Liver (tissue), 9 donors: ENCODE results near the gene PTPN6. TPM values are rescaled to one million over a fixed set of nuclear protein-coding genes. Genes with fewer than 3 reads are reported as not detected.

Experiments used
- DNase-seq: peaks from one replicate; pipeline ENCODE4 v3.0.0-alpha.2; 2017; ENCODE audit warnings: low spot score
- H3K27ac ChIP-seq, 2 donors: one replicate each; pipeline ENCODE4 v1.7.0; 2013; ENCODE audit warnings: inconsistent platforms in 2 of 2, low read length in 2 of 2, control low read depth in 1 of 2, low read depth in 1 of 2, mild to moderate bottlenecking in 1 of 2
- H3K27me3 ChIP-seq, 4 donors: one replicate each; pipeline versions ENCODE4 v1.6.1 to v1.7.0; 2013; ENCODE audit warnings: low read length in 3 of 4, inconsistent platforms in 1 of 4, mild to moderate bottlenecking in 1 of 4, moderate library complexity in 1 of 4; ENCODE audit not compliant: control insufficient read depth in 4 of 4, insufficient read depth in 4 of 4
- H3K36me3 ChIP-seq, 4 donors: one replicate each; pipeline versions ENCODE4 v1.6.1 to v1.7.0; 2013; ENCODE audit warnings: low read length in 3 of 4, mild to moderate bottlenecking in 3 of 4, low read depth in 1 of 4, moderate library complexity in 1 of 4; ENCODE audit not compliant: control insufficient read depth in 4 of 4, insufficient read depth in 3 of 4
- H3K4me1 ChIP-seq, 4 donors: one replicate each; pipeline versions ENCODE4 v1.6.1 to v1.7.0; 2013; ENCODE audit warnings: low read length in 3 of 4, mild to moderate bottlenecking in 3 of 4, moderate library complexity in 1 of 4; ENCODE audit not compliant: control insufficient read depth in 4 of 4, insufficient read depth in 4 of 4
- H3K4me3 ChIP-seq, 3 donors: one replicate each; pipeline versions ENCODE4 v1.6.1 to v1.7.0; 2013; ENCODE audit warnings: low read length in 3 of 3, control low read depth in 1 of 3, low read depth in 1 of 3, mild to moderate bottlenecking in 1 of 3
- H3K9ac ChIP-seq, 2 donors: one replicate each; pipeline ENCODE4 v1.7.0; 2013; ENCODE audit warnings: low read length in 2 of 2, mild to moderate bottlenecking in 2 of 2, moderate library complexity in 2 of 2, control low read depth in 1 of 2, low read depth in 1 of 2
- H3K9me3 ChIP-seq, 4 donors: one replicate each; pipeline versions ENCODE4 v1.6.1 to v1.7.0; 2013; ENCODE audit warnings: low read length in 3 of 4; ENCODE audit not compliant: control insufficient read depth in 4 of 4
- ATF3 ChIP-seq: IDR thresholded peaks from 2 replicates; pipeline ENCODE4 v1.6.1; 2016; ENCODE audit warnings: antibody characterized with exemption
- CTCF ChIP-seq: fragments of 150-350 bp; IDR thresholded peaks from 2 replicates; pipeline ENCODE4 v1.5.1; 2017; ENCODE audit warnings: improper control_type of control experiment, low read depth, low read length; ENCODE audit not compliant: missing input control
- EGR1 ChIP-seq, 2 donors: IDR thresholded peaks; 2 replicates each; pipeline ENCODE4 v1.6.1; 2016 to 2018; ENCODE audit warnings: antibody characterized with exemption in 2 of 2, low read depth in 2 of 2
- FOXA1 ChIP-seq: IDR thresholded peaks from 2 replicates; pipeline ENCODE4 v1.6.1; 2016; ENCODE audit warnings: antibody characterized with exemption
- FOXA2 ChIP-seq: IDR thresholded peaks from 2 replicates; pipeline ENCODE4 v1.6.1; 2016; ENCODE audit warnings: antibody characterized with exemption
- GABPA ChIP-seq, 2 donors: IDR thresholded peaks in 1 of 2; conservative IDR thresholded peaks in 1 of 2; 2 replicates each; pipeline ENCODE4 v1.6.1; 2016; ENCODE audit warnings: antibody characterized with exemption in 2 of 2, mild to moderate bottlenecking in 1 of 2, moderate library complexity in 1 of 2
- HNF4A ChIP-seq, 2 donors: conservative IDR thresholded peaks; 2 replicates each; pipeline ENCODE4 v1.6.1; 2016; ENCODE audit warnings: antibody characterized with exemption in 2 of 2, mild to moderate bottlenecking in 2 of 2
- HNF4G ChIP-seq: IDR thresholded peaks from 2 replicates; pipeline ENCODE4 v1.6.1; 2016; ENCODE audit warnings: antibody characterized with exemption
- JUND ChIP-seq, 2 donors: IDR thresholded peaks; 2 replicates each; pipeline ENCODE4 v1.6.1; 2016; ENCODE audit warnings: antibody characterized with exemption in 2 of 2
- MAX ChIP-seq: IDR thresholded peaks from 2 replicates; pipeline ENCODE4 v1.6.1; 2016; ENCODE audit warnings: antibody characterized with exemption
- NR2F2 ChIP-seq: IDR thresholded peaks from 2 replicates; pipeline ENCODE4 v1.6.1; 2016; ENCODE audit warnings: antibody characterized with exemption
- RAD21 ChIP-seq, 2 donors: IDR thresholded peaks; 2 replicates each; pipeline ENCODE4 v1.6.1; 2016; ENCODE audit warnings: antibody characterized with exemption in 2 of 2, mild to moderate bottlenecking in 2 of 2
- RXRA ChIP-seq, 2 donors: IDR thresholded peaks; 2 replicates each; pipeline ENCODE4 v1.6.1; 2017 to 2018; ENCODE audit warnings: antibody characterized with exemption in 2 of 2, mild to moderate bottlenecking in 1 of 2
- SP1 ChIP-seq: IDR thresholded peaks from 2 replicates; pipeline ENCODE4 v1.6.1; 2018; ENCODE audit warnings: antibody characterized with exemption, mild to moderate bottlenecking
- TAF1 ChIP-seq: conservative IDR thresholded peaks from 2 replicates; pipeline ENCODE4 v1.6.1; 2016; ENCODE audit warnings: antibody characterized with exemption, mild to moderate bottlenecking
- YY1 ChIP-seq: IDR thresholded peaks from 2 replicates; pipeline ENCODE4 v1.6.1; 2016; ENCODE audit warnings: antibody characterized with exemption, mild to moderate bottlenecking
- ZBTB33 ChIP-seq: IDR thresholded peaks from 2 replicates; pipeline ENCODE4 v1.6.1; 2016; ENCODE audit warnings: antibody characterized with exemption
- WGBS: extraction: QIAGEN DNeasy Blood & Tissue Kit; methylation state at CpG from one replicate; pipeline ENCODE4 v1.1.7; 2013; 5-methylcytosine and 5-hydroxymethylcytosine counted together
- polyA plus RNA-seq, 2 donors: library from polyadenylated mRNA; stranded (reverse) in 1 of 2; unstranded in 1 of 2; fragments of 200-250 nt in 1 of 2; fragments of >200 nt in 1 of 2; fragmentation: Nextera tagmentation in 1 of 2; extraction: Ambion mirVana in 1 of 2; gene quantifications; one replicate each; pipeline versions ENCODE4 v1.2.1 to v1.2.3, GENCODE V29; 2013 to 2015
- total RNA-seq, 2 donors: library from RNA; depleted of rRNA; stranded (reverse); fragments of >200 nt; gene quantifications; one replicate each; pipeline ENCODE4 v1.2.3, GENCODE V29; 2014
- TF ChIP-seq, protein P1 (sequence below): IDR thresholded peaks from 2 replicates; pipeline ENCODE4 v1.6.1; 2016; ENCODE audit warnings: antibody characterized with exemption, mild to moderate bottlenecking
- donor health status: healthy.
- donor health status: healthy.
- donor health status: healthy.
- donor health status: healthy.
- donor health status: healthy.

Gene PTPN6
- total and polyA plus RNA-seq, 4 donors: 15.2 to 41.0 (median 19.6) TPM

- H3K27me3 ChIP-seq: no peaks in the 10 kb centered on the region
- no peak overlapping the region for H3K4me3 ChIP-seq
- H3K9me3 ChIP-seq: no peaks in the 10 kb centered on the region
- H3K4me1 ChIP-seq: peaks cover 4 to 28% (median 25%) of the 10 kb centered on the region in 4 donors
- no peak for TF ChIP-seq EGR1 (IDR thresholded peaks at IDR 0.05; ENCODE audit: low read depth in 2 of 2)
- peak in 1 of 2 donors; percentile 65 for TF ChIP-seq JUND (IDR thresholded peaks at IDR 0.05)
- peak; percentile 21 for TF ChIP-seq TAF1
- no peak for TF ChIP-seq CTCF
- peak; percentile 33 for TF ChIP-seq FOXA1
- TF ChIP-seq RXRA (IDR thresholded peaks at IDR 0.05): peak; percentile 73 to 79
- TF ChIP-seq ZBTB33: peak; percentile 65
- TF ChIP-seq, protein P1, sequence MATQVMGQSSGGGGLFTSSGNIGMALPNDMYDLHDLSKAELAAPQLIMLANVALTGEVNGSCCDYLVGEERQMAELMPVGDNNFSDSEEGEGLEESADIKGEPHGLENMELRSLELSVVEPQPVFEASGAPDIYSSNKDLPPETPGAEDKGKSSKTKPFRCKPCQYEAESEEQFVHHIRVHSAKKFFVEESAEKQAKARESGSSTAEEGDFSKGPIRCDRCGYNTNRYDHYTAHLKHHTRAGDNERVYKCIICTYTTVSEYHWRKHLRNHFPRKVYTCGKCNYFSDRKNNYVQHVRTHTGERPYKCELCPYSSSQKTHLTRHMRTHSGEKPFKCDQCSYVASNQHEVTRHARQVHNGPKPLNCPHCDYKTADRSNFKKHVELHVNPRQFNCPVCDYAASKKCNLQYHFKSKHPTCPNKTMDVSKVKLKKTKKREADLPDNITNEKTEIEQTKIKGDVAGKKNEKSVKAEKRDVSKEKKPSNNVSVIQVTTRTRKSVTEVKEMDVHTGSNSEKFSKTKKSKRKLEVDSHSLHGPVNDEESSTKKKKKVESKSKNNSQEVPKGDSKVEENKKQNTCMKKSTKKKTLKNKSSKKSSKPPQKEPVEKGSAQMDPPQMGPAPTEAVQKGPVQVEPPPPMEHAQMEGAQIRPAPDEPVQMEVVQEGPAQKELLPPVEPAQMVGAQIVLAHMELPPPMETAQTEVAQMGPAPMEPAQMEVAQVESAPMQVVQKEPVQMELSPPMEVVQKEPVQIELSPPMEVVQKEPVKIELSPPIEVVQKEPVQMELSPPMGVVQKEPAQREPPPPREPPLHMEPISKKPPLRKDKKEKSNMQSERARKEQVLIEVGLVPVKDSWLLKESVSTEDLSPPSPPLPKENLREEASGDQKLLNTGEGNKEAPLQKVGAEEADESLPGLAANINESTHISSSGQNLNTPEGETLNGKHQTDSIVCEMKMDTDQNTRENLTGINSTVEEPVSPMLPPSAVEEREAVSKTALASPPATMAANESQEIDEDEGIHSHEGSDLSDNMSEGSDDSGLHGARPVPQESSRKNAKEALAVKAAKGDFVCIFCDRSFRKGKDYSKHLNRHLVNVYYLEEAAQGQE: peak; percentile 77
- TF ChIP-seq NR2F2: peak; percentile 38
- TF ChIP-seq SP1: peak; percentile 93
- TF ChIP-seq YY1: peak; percentile 60
- no peak for TF ChIP-seq ATF3
- TF ChIP-seq FOXA2: peak; percentile 74
- TF ChIP-seq HNF4G: peak; percentile 93
- peak; percentile 46 to 66 for TF ChIP-seq RAD21 (IDR thresholded peaks at IDR 0.05)
- TF ChIP-seq GABPA (IDR thresholded peaks at IDR 0.05 in 1 of 2, conservative IDR thresholded peaks at IDR 0.05 in 1 of 2): peak in 1 of 2 donors; percentile 74
- TF ChIP-seq MAX: peak; percentile 66
- TF ChIP-seq HNF4A (conservative IDR thresholded peaks at IDR 0.05): peak; percentile 97 to 99
- H3K9ac ChIP-seq: peak overlapping the region in 1 of 2 donors; percentile 12
- DNase-seq: no peak
- peak overlapping the region; percentile 74 to 78 for H3K27ac ChIP-seq
- WGBS: 62% methylated on average over 10 of the region's 10 CpGs
- peaks cover 2 to 59% (median 47%) of the 10 kb centered on the region in 4 donors for H3K36me3 ChIP-seq
These were observed 30.2 kb downstream of the PTPN6 start for GRCh38 chr12:6981152-6982052.
